ENCODE data around the gene MCM9.

GRCh38 chr6:118787724-118788423, 147.1 kb downstream of the MCM9 start:
- no peak for TF ChIP-seq CTCF (IDR thresholded peaks at IDR 0.05; ENCODE audit: low read depth, low read length)
- no peak for TF ChIP-seq EZH2phosphoT487 (IDR thresholded peaks at IDR 0.05; ENCODE audit: low read depth)
